GM23248 (cell line): ENCODE data around the gene C11orf91. TPM values are rescaled to one million over a fixed set of nuclear protein-coding genes. Genes with fewer than 3 reads are reported as not detected.

Source experiments
- DNase-seq: peaks from one replicate; pipeline ENCODE4 v3.0.0-alpha.2; 2015
- H2AFZ ChIP-seq: fragments of 200-600 bp; sonication (generic); 2 replicates; pipeline ENCODE4 v1.6.1; 2016; ENCODE audit warnings: antibody characterized with exemption
- H3F3A ChIP-seq: fragments of 200-600 bp; sonication (generic); 2 replicates; pipeline ENCODE4 v1.6.1; 2016; ENCODE audit warnings: mild to moderate bottlenecking, antibody characterized with exemption, mixed run types; ENCODE audit not compliant: insufficient read depth
- H3K27ac ChIP-seq: fragments of 200-600 bp; sonication (generic); 2 replicates; pipeline ENCODE4 v1.5.1; 2016; ENCODE audit warnings: mild to moderate bottlenecking
- H3K27me3 ChIP-seq: fragments of 200-600 bp; sonication (generic); replicated peaks from 2 replicates; pipeline ENCODE4 v1.6.1; 2016; ENCODE audit warnings: mild to moderate bottlenecking; ENCODE audit not compliant: insufficient read depth
- H3K36me3 ChIP-seq: fragments of 200-600 bp; sonication (generic); 2 replicates; pipeline ENCODE4 v1.6.1; 2016; ENCODE audit warnings: low read depth, mild to moderate bottlenecking
- H3K4me1 ChIP-seq: fragments of 200-600 bp; sonication (generic); 2 replicates; pipeline ENCODE4 v1.6.1; 2016; ENCODE audit warnings: mild to moderate bottlenecking; ENCODE audit not compliant: insufficient read depth
- H3K4me2 ChIP-seq: fragments of 200-600 bp; sonication (generic); one replicate; pipeline ENCODE4 v1.6.1; 2016; ENCODE audit warnings: mild to moderate bottlenecking; ENCODE audit not compliant: unreplicated experiment
- H3K4me3 ChIP-seq: fragments of 200-600 bp; sonication (generic); 2 replicates; pipeline ENCODE4 v1.5.1; 2016; ENCODE audit warnings: mild to moderate bottlenecking
- H3K79me2 ChIP-seq: fragments of 200-600 bp; sonication (generic); 2 replicates; pipeline ENCODE4 v1.6.1; 2016; ENCODE audit warnings: mild to moderate bottlenecking; ENCODE audit not compliant: insufficient read depth
- H3K9ac ChIP-seq: fragments of 200-600 bp; sonication (generic); 2 replicates; pipeline ENCODE4 v1.6.1; 2016; ENCODE audit warnings: mild to moderate bottlenecking
- H3K9me2 ChIP-seq: fragments of 200-600 bp; sonication (generic); 2 replicates; pipeline ENCODE4 v1.6.1; 2016; ENCODE audit warnings: mixed run types, mild to moderate bottlenecking, moderate library complexity; ENCODE audit not compliant: insufficient read depth
- H3K9me3 ChIP-seq: fragments of 200-600 bp; sonication (generic); one replicate; pipeline ENCODE4 v1.6.1; 2017; ENCODE audit warnings: low read depth
- H4K20me1 ChIP-seq: fragments of 200-600 bp; sonication (generic); 2 replicates; pipeline ENCODE4 v1.6.0; 2016; ENCODE audit not compliant: insufficient read depth
- EZH2 ChIP-seq: fragments of 200-600 bp; sonication (generic); IDR thresholded peaks from 2 replicates; pipeline ENCODE4 v1.6.1; 2018; ENCODE audit warnings: antibody characterized with exemption, mild to moderate bottlenecking; ENCODE audit not compliant: insufficient read depth, poor library complexity, severe bottlenecking
- EZH2phosphoT487 ChIP-seq: fragments of 200-600 bp; sonication (generic); IDR thresholded peaks from 2 replicates; pipeline ENCODE4 v1.6.1; 2018; ENCODE audit warnings: antibody characterized with exemption, moderate library complexity, mild to moderate bottlenecking, low read depth; ENCODE audit not compliant: insufficient read depth
- WGBS, 2 experiments: methylation state at CpG; one replicate each; pipeline ENCODE4 v1.1.6; 2015 to 2017; ENCODE audit warnings: low lambda C conversion rate in 2 of 2, low coverage in 1 of 2; ENCODE audit errors: missing lambda C conversion rate in 2 of 2; 5-methylcytosine and 5-hydroxymethylcytosine counted together
- in situ Hi-C: fragments of 300-500 bp; cut with MboI; formaldehyde crosslinking; loops from 2 replicates; pipeline ENCODE4 v1.15.0; 2020
- polyA plus RNA-seq: library from polyadenylated mRNA; unstranded; fragments of >200 nt; fragmentation: Nextera tagmentation; extraction: Ambion mirVana; gene quantifications from 2 replicates; pipeline ENCODE4 v1.2.1, GENCODE V29; 2016
- total RNA-seq: library from RNA; depleted of rRNA; stranded (reverse); fragments of >200 nt; shearing (Covaris generic); gene quantifications from 2 replicates; pipeline ENCODE4 v1.2.3, GENCODE V29; 2014; rRNA removed

Gene C11orf91
- total and polyA plus RNA-seq, 2 experiments from 2014 or later: not detected

DNA sequence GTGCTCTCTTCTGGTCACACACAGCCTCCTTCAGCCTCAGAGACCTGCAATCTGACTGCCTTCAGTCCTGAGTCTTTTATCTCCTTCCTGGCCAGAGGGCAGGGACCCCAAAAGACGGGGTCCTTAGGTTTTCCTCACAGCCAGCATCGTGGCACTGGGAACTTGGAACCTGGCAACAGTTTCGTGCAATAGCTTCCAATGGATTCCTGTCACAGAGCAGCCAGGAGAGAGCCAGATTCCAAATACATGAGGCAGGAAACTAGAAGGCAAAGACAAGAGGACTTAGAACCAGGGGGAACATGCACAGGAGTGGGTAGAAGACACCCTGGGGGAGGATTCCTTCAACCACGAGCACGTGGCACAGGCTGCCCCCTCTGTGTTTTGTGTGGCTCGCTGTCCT is 48.6 kb downstream of the C11orf91 start:
- Histone ChIP-seq H3K9ac (no peak overlapping the region; the same call in 1 of the 2 replicates), H3K27me3 (no peaks in the 10 kb centered on the region), H3K79me2 (no peaks in the 10 kb centered on the region), H3K9me3 (no peaks in the 10 kb centered on the region), H3K36me3 (no peaks in the 10 kb centered on the region; the same call in 1 of the 2 replicates), H3K4me2 (peak overlapping the region; percentile 10), H3K4me3 (no peak overlapping the region), H2AFZ (0 out of 2 replicates have a peak overlapping the region, but pooled peaks have one; percentile 40), H4K20me1 (no peaks in the 10 kb centered on the region), H3K4me1 (peaks cover 9% of the 10 kb centered on the region; the same call in 1 of the 2 replicates), H3K9me2 (no peaks in the 10 kb centered on the region), H3F3A (no peaks in the 10 kb centered on the region), H3K27ac (peak overlapping the region; percentile 30; the same call in 1 of the 2 replicates)
- peak; percentile 45 for DNase-seq
- in situ Hi-C loops: no loop called here
- TF ChIP-seq EZH2 (no peak), EZH2phosphoT487 (no peak)
- 42 to 46% methylated on average over 6 of the region's 6 CpGs for WGBS, 2 experiments

DNA sequence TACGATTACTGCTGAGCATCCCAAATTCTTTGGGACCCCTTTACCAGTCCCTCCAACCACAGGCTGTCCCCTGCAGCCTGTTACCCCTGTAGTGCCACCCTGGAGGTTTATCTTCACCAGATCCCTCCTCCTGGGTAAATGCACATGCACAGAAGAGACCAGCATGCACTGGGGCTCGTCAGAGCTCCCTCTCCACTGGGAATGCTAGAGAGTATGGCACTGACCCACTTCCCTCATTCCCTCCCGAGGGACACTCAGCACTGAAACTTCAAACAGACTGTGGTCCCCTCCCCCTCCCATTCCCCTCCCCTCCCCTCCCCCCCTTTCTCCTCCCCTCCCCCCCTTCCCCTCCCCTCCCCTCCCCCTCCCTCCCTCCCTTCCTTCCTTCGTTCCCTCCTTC is 49.1 kb downstream of the C11orf91 start:
- Histone ChIP-seq H3K79me2 (no peaks in the 10 kb centered on the region), H3K9me3 (no peaks in the 10 kb centered on the region), H2AFZ (no peak overlapping the region), H3K27ac (no peak overlapping the region), H3K9me2 (no peaks in the 10 kb centered on the region), H3K4me1 (peaks cover 9% of the 10 kb centered on the region; the same call in 1 of the 2 replicates), H3K4me3 (no peak overlapping the region), H3F3A (no peaks in the 10 kb centered on the region), H3K9ac (no peak overlapping the region), H3K36me3 (no peaks in the 10 kb centered on the region), H3K4me2 (no peak overlapping the region), H3K27me3 (no peaks in the 10 kb centered on the region), H4K20me1 (no peaks in the 10 kb centered on the region)
- in situ Hi-C loops: no loop called here
- TF ChIP-seq EZH2 (no peak), EZH2phosphoT487 (no peak)
- 41 to 83% methylated on average over 2 to 4 of the region's 4 CpGs for WGBS, 2 experiments
- DNase-seq: no peak

DNA sequence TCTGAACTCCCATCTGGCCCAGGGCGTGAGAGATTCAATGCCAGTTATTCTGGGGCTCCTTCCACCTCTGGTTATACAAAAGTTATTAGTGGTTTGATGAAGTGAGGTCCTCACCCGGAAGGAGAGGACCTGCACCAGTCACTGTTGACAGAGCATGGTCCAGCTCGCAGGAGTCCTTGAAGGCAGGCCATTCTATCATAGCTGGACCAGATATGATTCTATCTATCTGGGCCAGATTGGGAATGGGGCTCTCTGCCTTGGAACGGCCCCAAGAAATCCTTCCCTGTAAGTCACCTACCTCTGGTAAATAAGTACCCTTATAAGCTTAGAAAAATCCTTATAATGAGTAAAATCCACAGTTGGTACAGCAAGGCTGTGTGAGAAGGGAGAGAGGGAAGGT is 50.7 kb downstream of the C11orf91 start:
- H3K4me1 ChIP-seq: peaks cover 9% of the 10 kb centered on the region; the same call in 1 of the 2 replicates
- DNase-seq: no peak
- H3K4me3 ChIP-seq: no peak overlapping the region
- H3K79me2 ChIP-seq: no peaks in the 10 kb centered on the region
- H3K9me3 ChIP-seq: no peaks in the 10 kb centered on the region
- H2AFZ ChIP-seq: no peak overlapping the region
- TF ChIP-seq EZH2phosphoT487 (no peak), EZH2 (no peak)
- H3K27ac ChIP-seq: no peak overlapping the region
- no peaks in the 10 kb centered on the region for H3K27me3 ChIP-seq
- no peak overlapping the region for H3K9ac ChIP-seq
- no peaks in the 10 kb centered on the region for H3K36me3 ChIP-seq
- 96 to 98% methylated on average over 4 of the region's 4 CpGs for WGBS, 2 experiments
- 0 out of 2 replicates have a peak, but pooled peaks cover 4% of the 10 kb centered on the region for H3F3A ChIP-seq
- H3K9me2 ChIP-seq: no peaks in the 10 kb centered on the region
- in situ Hi-C loops: no loop called here
- H3K4me2 ChIP-seq: no peak overlapping the region
- no peaks in the 10 kb centered on the region for H4K20me1 ChIP-seq

Other genes starting within 250 kb of the C11orf91 start
- gene CD59, start 35.6 kb upstream of the C11orf91 start, total RNA-seq: 1,166 and 1,314 TPM in 2 replicates
- 2,015 and 2,061 TPM in 2 replicates for gene CD59, start 35.6 kb upstream of the C11orf91 start, polyA plus RNA-seq
- 44.6 and 72.2 TPM in 2 replicates for gene FBXO3, start 73.7 kb upstream of the C11orf91 start, total RNA-seq
- gene FBXO3, start 73.7 kb upstream of the C11orf91 start, polyA plus RNA-seq: 37.8 and 38.7 TPM in 2 replicates
- 0.25 TPM in 1 of 2 replicates, not detected in the other for gene LMO2, start 191.2 kb upstream of the C11orf91 start, total RNA-seq
- not detected in 2 replicates for gene LMO2, start 191.2 kb upstream of the C11orf91 start, polyA plus RNA-seq